ENCODE results near the gene RASGRF2.

GRCh38 chr5:81188962-81189361, 228.8 kb downstream of the RASGRF2 start:
- TF ChIP-seq CTCF (conservative IDR thresholded peaks at IDR 0.05; ENCODE audit: low read length) (no peak), EZH2phosphoT487 (IDR thresholded peaks at IDR 0.05; ENCODE audit: borderline replicate concordance, low read depth, low read length) (no peak)
